Measurements from ENCODE around the gene SUCLA2.

Gene SUCLA2

GRCh38 chr13:47896111-47896510, 105.0 kb downstream of the SUCLA2 start:
- Histone ChIP-seq H3K27ac (ENCODE audit: low read depth, low read length, poor library complexity, severe bottlenecking) (no peak overlapping the region), H3F3A (ENCODE audit: insufficient read depth, low read length) (no peaks in the 10 kb centered on the region), H3K4me3 (ENCODE audit: low read depth, low read length, poor library complexity, severe bottlenecking) (no peak overlapping the region), H2AFZ (ENCODE audit: low read length) (no peak overlapping the region), H3K9me2 (ENCODE audit: low read depth, low read length) (no peaks in the 10 kb centered on the region), H3K9ac (ENCODE audit: low read length) (no peak overlapping the region), H3K79me2 (ENCODE audit: insufficient read depth, low read length) (no peaks in the 10 kb centered on the region), H3K36me3 (ENCODE audit: insufficient read depth, low read length) (no peaks in the 10 kb centered on the region), H3K4me1 (ENCODE audit: insufficient read depth, low read length, severe bottlenecking) (no peaks in the 10 kb centered on the region), H3K4me2 (ENCODE audit: low read length) (no peak overlapping the region), H3K27me3 (ENCODE audit: insufficient read depth, low read length) (no peaks in the 10 kb centered on the region), H3K9me3 (ENCODE audit: low read length) (no peaks in the 10 kb centered on the region), H4K20me1 (ENCODE audit: insufficient read depth, low read length) (no peaks in the 10 kb centered on the region)
- TF ChIP-seq, protein P1, sequence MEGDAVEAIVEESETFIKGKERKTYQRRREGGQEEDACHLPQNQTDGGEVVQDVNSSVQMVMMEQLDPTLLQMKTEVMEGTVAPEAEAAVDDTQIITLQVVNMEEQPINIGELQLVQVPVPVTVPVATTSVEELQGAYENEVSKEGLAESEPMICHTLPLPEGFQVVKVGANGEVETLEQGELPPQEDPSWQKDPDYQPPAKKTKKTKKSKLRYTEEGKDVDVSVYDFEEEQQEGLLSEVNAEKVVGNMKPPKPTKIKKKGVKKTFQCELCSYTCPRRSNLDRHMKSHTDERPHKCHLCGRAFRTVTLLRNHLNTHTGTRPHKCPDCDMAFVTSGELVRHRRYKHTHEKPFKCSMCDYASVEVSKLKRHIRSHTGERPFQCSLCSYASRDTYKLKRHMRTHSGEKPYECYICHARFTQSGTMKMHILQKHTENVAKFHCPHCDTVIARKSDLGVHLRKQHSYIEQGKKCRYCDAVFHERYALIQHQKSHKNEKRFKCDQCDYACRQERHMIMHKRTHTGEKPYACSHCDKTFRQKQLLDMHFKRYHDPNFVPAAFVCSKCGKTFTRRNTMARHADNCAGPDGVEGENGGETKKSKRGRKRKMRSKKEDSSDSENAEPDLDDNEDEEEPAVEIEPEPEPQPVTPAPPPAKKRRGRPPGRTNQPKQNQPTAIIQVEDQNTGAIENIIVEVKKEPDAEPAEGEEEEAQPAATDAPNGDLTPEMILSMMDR (IDR thresholded peaks at IDR 0.05; ENCODE audit: low read length) = no peak
- no peak for TF ChIP-seq EZH2 (IDR thresholded peaks at IDR 0.05; ENCODE audit: borderline replicate concordance, low read length)

- H3K79me2 ChIP-seq (ENCODE audit: insufficient read depth, low read length) = no peaks in the 10 kb centered on the region
- no peaks in the 10 kb centered on the region for H3F3A ChIP-seq (ENCODE audit: insufficient read depth, low read length)
- H3K9ac ChIP-seq (ENCODE audit: low read length) = no peak overlapping the region
- no peaks in the 10 kb centered on the region for H3K27me3 ChIP-seq (ENCODE audit: insufficient read depth, low read length)
- H3K27ac ChIP-seq (ENCODE audit: low read depth, low read length, poor library complexity, severe bottlenecking) = no peak overlapping the region
- TF ChIP-seq, protein P1 (IDR thresholded peaks at IDR 0.05; ENCODE audit: low read length) = no peak
- TF ChIP-seq EZH2 (IDR thresholded peaks at IDR 0.05; ENCODE audit: borderline replicate concordance, low read length) = no peak
- no peak overlapping the region for H3K4me3 ChIP-seq (ENCODE audit: low read depth, low read length, poor library complexity, severe bottlenecking)
- H3K4me1 ChIP-seq (ENCODE audit: insufficient read depth, low read length, severe bottlenecking) = no peaks in the 10 kb centered on the region
- no peak overlapping the region for H2AFZ ChIP-seq (ENCODE audit: low read length)
- H3K9me2 ChIP-seq (ENCODE audit: low read depth, low read length) = no peaks in the 10 kb centered on the region
- no peaks in the 10 kb centered on the region for H4K20me1 ChIP-seq (ENCODE audit: insufficient read depth, low read length)
- H3K36me3 ChIP-seq (ENCODE audit: insufficient read depth, low read length) = no peaks in the 10 kb centered on the region
- H3K9me3 ChIP-seq (ENCODE audit: low read length) = no peaks in the 10 kb centered on the region
- H3K4me2 ChIP-seq (ENCODE audit: low read length) = no peak overlapping the region
Measured at GRCh38 chr13:47893527-47893926, 107.5 kb downstream of the SUCLA2 start.

Data from OCI-LY1 (cell line).